Retinal pigment epithelial cell (primary cell): ENCODE measurements around the gene STXBP4.

ENCODE experiments used
- DNase-seq: peaks from one replicate; pipeline ENCODE4 v3.0.0-alpha.2; 2010; ENCODE audit warnings: low read depth
- H3K4me3 ChIP-seq: 2 replicates; pipeline ENCODE4 v1.5.1; 2011; ENCODE audit warnings: mild to moderate bottlenecking, low read length, control low read depth, moderate library complexity
- TF ChIP-seq, protein P1 (sequence below): conservative IDR thresholded peaks from 2 replicates; pipeline ENCODE4 v1.5.1; 2011; ENCODE audit warnings: low read depth, low read length, control low read depth, inconsistent platforms

Gene STXBP4

DNA sequence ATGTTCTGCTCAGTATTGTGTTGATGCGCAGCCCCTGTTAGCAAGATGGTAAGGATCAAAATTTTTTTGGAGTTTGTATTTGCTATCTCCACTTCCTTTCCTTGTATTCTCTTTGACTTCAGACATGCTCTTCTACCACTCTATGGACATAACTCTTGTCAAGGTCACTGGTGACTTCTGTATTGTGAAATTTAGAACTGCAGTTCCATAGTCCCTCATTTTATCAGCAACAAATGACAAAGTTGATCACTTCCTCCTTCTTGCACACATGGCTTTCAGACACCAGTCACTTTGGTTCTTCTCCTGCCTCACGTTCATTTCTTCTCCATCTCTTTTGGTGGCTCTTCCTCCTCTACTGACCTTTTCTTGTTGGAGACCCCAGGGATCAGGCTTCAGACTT lies 21.2 kb upstream of the STXBP4 start:
- no peak overlapping the region for H3K4me3 ChIP-seq
- TF ChIP-seq, protein P1, sequence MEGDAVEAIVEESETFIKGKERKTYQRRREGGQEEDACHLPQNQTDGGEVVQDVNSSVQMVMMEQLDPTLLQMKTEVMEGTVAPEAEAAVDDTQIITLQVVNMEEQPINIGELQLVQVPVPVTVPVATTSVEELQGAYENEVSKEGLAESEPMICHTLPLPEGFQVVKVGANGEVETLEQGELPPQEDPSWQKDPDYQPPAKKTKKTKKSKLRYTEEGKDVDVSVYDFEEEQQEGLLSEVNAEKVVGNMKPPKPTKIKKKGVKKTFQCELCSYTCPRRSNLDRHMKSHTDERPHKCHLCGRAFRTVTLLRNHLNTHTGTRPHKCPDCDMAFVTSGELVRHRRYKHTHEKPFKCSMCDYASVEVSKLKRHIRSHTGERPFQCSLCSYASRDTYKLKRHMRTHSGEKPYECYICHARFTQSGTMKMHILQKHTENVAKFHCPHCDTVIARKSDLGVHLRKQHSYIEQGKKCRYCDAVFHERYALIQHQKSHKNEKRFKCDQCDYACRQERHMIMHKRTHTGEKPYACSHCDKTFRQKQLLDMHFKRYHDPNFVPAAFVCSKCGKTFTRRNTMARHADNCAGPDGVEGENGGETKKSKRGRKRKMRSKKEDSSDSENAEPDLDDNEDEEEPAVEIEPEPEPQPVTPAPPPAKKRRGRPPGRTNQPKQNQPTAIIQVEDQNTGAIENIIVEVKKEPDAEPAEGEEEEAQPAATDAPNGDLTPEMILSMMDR: no peak
- DNase-seq: no peak

DNA sequence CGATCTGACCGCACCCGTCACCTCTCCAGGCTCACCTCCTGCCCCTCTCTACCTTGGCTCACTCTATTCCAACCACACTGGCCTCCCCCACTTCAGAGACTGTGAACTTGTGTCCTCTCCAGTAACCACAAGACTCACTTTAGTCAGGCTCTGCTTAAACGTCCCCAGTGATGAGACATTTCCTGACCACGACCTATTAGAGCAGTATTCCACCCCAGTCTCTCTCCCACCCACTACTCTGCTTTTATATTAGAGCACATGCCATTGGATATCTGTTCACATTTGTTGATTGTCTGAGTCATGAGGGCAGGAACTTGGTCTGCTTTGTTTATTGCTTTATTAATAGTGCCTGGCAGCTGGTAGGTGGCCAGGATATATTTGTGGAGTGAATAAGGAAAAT lies 20.2 kb upstream of the STXBP4 start:
- TF ChIP-seq, protein P1: no peak
- peak; percentile 18 for DNase-seq
- H3K4me3 ChIP-seq: no peak overlapping the region

DNA sequence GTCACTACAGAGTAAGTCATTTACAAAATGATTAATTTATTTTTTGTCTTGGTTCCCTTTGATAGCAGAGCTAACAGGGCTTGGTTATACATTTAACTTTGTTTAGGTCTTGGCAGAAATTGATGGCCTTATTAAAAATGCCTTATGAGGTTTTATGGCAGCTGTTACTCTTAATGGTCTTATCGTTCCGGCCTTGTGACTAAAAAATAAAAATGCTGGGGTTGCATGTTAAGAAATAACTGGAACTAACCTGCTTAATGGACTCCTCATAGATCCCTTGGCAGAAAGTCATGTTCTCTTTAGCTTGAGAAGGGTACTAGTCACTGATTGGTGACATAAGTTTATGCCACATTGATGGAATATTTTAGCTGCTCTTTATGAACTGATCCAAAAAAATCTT lies 18.4 kb upstream of the STXBP4 start:
- no peak overlapping the region for H3K4me3 ChIP-seq
- DNase-seq: no peak
- TF ChIP-seq, protein P1: no peak

DNA sequence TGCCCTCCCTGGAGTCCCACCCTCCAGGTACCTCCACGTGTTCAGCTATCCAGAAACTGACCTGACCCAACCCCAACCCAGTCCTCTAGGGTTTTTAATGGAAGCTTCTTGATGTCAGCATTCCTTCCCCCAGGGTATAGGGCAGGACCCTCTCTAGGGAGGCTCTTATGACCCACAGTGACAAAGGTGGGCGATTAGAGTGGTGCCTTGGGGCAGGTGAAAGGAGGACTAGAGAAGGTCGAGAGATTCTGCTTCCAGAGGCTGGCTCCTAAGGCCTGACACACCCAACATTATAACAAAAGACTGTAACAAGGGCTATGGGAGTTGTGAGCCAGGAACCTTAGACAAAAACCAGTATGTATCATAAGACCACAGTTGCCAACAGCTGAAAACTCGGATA lies 17.3 kb upstream of the STXBP4 start:
- TF ChIP-seq, protein P1: no peak
- DNase-seq: no peak
- H3K4me3 ChIP-seq: no peak overlapping the region

DNA sequence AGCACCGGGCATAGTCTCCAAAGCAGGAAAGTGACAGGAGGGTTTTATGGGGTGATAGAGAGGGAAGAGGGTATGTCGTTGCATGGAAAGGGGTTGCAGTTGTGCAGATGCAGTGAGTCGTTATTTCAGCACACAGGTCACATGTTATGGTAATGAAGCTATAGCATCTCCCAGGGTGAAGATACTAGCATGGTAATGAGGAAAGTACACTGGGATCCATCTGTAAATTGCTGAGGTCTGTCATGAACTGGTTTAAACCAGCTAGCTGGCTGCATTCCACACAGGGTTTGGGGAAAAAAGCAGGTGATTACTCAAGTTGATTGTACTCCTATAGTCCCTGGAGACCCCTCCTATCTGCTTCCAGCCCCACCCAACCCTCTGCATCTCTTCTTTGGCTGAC lies 11.8 kb upstream of the STXBP4 start:
- H3K4me3 ChIP-seq: no peak overlapping the region
- no peak for DNase-seq

DNA sequence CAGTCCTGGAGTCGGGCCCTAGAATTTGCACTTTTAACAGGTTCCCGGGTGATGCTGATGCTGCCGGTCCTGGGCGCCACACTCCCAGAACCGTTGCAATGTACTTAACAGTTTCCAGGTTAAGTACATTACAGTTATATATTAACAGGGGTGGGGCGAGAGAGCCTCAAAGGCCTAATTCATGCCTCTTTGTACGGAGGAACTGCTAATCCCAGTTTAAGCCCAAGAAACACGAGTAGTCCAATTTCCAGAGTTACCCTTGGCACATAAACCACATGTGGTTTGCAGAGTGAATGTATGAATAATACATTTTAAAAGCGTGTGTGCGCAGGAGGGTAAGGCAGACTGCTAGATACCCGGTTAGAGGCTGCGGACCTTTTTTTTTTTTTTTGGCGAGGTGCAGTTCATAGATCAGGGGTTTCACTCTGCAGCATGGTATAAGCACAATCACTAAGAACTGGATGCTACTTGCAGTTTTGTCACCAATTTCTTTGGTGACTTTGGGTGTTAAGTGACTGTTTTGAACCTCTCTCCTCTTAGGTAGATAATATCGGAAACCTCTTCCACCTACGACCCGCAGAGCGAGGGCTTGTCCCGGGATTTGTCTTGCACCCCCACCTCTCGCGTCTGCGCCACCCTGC lies 824 bp upstream of the STXBP4 start:
- H3K4me3 ChIP-seq: peak overlapping the region; percentile 93
- TF ChIP-seq, protein P1: peak; percentile 52
- no peak for DNase-seq

More for the DNA sequence above, 11.8 kb upstream of the STXBP4 start:
- TF ChIP-seq, protein P1: no peak

DNA sequence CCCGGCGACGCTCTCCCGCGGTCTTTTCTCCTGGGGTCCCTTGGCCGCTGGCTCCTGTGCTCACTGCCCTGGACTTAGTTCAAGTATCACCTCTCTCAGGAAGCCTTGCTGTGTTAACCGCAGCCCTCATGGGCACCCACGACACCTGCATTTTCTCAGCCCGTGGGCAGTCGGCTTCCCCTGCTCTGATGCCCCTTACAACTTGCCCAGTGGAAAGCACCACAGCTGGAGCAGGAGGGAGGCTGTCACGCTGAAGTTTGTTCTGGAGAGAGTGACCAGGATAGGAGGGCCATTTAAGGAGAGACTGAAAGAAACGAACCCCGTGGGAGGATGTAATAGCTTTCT lies 395 bp downstream of the STXBP4 start:
- DNase-seq: no peak
- H3K4me3 ChIP-seq: peak overlapping the region; percentile 93
- TF ChIP-seq, protein P1: no peak
